Measurements from ENCODE around the gene PUSL1. TPM values are rescaled to one million over a fixed set of nuclear protein-coding genes. Genes with fewer than 3 reads are reported as not detected.
A peak's percentile ranks its signal among the peaks of the same experiment; 100 is the strongest.

The PUSL1 gene
- total and polyA plus RNA-seq, 2 of the 13 experiments (the other 11 are each of a cell fraction or from before 2014, with no cell fraction given): 8.3 to 22.2 TPM

DNA sequence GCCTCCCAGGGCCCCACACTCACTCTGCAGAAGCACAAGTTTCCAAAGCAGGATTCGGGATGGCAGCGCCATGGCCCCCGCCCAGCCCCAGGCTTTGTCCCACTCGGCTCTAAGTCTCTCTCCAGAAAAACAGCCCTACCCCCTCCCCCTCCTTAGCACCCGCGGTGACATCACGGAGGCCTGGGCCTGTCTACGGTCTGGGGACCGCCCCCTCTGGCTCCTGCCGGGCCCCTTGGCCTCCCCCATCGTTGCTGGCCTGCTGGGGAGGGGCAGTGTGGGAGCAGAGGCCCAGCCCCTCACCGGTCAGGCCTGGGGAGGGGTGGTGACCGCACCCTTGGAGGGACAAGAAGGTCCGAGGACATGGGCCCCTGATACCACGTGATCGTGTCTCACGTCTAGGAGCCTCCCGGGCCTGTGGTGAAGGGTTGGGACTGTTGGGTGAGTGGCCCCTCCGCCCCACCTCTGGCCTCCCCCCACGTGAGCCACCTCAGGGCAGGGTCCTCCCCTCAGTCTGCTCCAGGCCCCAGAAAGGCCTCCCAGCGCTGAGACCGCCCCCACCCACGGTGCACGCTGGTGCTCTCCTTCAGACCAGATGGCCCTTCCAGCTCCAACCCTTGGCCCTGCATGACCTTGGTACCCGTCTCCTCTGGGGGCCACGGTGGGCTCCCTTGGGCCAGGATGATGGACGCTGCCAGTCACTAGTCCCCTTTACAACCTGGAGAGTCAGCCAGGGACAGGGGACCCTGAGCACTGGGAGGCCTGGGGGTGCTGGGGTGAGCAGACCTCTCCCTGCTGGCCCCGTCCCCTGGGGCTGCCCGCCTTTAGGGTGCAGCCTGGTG, 50.3 kb downstream of the PUSL1 start, which contains the start of gene MXRA8 (continued):
- TF ChIP-seq ZBTB3 (CRISPR knock-in tag; IDR thresholded peaks at IDR 0.05; ENCODE audit: borderline replicate concordance, low read depth): no peak
- TF ChIP-seq, protein P1, sequence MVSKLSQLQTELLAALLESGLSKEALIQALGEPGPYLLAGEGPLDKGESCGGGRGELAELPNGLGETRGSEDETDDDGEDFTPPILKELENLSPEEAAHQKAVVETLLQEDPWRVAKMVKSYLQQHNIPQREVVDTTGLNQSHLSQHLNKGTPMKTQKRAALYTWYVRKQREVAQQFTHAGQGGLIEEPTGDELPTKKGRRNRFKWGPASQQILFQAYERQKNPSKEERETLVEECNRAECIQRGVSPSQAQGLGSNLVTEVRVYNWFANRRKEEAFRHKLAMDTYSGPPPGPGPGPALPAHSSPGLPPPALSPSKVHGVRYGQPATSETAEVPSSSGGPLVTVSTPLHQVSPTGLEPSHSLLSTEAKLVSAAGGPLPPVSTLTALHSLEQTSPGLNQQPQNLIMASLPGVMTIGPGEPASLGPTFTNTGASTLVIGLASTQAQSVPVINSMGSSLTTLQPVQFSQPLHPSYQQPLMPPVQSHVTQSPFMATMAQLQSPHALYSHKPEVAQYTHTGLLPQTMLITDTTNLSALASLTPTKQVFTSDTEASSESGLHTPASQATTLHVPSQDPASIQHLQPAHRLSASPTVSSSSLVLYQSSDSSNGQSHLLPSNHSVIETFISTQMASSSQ (IDR thresholded peaks at IDR 0.05; ENCODE audit: low read depth): no peak
- TF ChIP-seq, protein P1 (CRISPR knock-in tag; IDR thresholded peaks at IDR 0.05; ENCODE audit: borderline replicate concordance): peak; percentile 33; the same call in 1 of the 2 replicates
- no peak for TF ChIP-seq ZNF83 (CRISPR knock-in tag; IDR thresholded peaks at IDR 0.05; ENCODE audit: borderline replicate concordance)
- TF ChIP-seq, protein P2, sequence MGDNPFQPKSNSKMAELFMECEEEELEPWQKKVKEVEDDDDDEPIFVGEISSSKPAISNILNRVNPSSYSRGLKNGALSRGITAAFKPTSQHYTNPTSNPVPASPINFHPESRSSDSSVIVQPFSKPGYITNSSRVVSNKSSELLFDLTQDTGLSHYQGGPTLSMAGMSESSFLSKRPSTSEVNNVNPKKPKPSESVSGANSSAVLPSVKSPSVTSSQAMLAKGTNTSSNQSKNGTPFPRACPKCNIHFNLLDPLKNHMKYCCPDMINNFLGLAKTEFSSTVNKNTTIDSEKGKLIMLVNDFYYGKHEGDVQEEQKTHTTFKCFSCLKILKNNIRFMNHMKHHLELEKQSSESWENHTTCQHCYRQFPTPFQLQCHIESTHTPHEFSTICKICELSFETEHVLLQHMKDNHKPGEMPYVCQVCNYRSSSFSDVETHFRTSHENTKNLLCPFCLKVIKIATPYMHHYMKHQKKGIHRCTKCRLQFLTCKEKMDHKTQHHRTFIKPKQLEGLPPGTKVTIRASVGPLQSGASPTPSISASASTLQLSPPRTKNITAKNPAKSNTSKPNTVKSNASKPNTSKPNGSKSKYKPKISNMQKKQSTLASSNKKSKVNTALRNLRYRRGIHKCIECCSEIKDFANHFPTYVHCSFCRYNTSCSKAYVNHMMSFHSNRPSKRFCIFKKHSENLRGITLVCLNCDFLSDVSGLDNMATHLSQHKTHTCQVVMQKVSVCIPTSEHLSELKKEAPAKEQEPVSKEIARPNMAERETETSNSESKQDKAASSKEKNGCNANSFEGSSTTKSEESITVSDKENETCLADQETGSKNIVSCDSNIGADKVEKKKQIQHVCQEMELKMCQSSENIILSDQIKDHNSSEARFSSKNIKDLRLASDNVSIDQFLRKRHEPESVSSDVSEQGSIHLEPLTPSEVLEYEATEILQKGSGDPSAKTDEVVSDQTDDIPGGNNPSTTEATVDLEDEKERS (CRISPR knock-in tag; IDR thresholded peaks at IDR 0.05): peak; percentile 87; the same call in 1 of the 2 replicates
- no peak for TF ChIP-seq SMAD1 (CRISPR knock-in tag; IDR thresholded peaks at IDR 0.05; ENCODE audit: borderline replicate concordance, low read depth)
- TF ChIP-seq SALL1 (CRISPR knock-in tag; IDR thresholded peaks at IDR 0.05): no peak; the same call in 1 of the 2 replicates
- 0 out of 2 replicates have a peak, but pooled peaks have one; percentile 59 for TF ChIP-seq CBX5 (CRISPR knock-in tag; IDR thresholded peaks at IDR 0.05; ENCODE audit: borderline replicate concordance)
- TF ChIP-seq BORCS8-MEF2B (CRISPR knock-in tag; IDR thresholded peaks at IDR 0.05): peak; percentile 60; the same call in 1 of the 2 replicates
- no peak for TF ChIP-seq MYNN (CRISPR knock-in tag; IDR thresholded peaks at IDR 0.05; ENCODE audit: low read depth)
- TF ChIP-seq SRY (CRISPR knock-in tag; IDR thresholded peaks at IDR 0.05): 0 out of 2 replicates have a peak, but pooled peaks have one; percentile 14
- peak; percentile 57 for TF ChIP-seq HNRNPLL (IDR thresholded peaks at IDR 0.05; ENCODE audit: low read depth, low read length, poor library complexity, severe bottlenecking)
- TF ChIP-seq KLF9 (CRISPR knock-in tag; IDR thresholded peaks at IDR 0.05; ENCODE audit: low read depth): no peak
- TF ChIP-seq, protein P3, sequence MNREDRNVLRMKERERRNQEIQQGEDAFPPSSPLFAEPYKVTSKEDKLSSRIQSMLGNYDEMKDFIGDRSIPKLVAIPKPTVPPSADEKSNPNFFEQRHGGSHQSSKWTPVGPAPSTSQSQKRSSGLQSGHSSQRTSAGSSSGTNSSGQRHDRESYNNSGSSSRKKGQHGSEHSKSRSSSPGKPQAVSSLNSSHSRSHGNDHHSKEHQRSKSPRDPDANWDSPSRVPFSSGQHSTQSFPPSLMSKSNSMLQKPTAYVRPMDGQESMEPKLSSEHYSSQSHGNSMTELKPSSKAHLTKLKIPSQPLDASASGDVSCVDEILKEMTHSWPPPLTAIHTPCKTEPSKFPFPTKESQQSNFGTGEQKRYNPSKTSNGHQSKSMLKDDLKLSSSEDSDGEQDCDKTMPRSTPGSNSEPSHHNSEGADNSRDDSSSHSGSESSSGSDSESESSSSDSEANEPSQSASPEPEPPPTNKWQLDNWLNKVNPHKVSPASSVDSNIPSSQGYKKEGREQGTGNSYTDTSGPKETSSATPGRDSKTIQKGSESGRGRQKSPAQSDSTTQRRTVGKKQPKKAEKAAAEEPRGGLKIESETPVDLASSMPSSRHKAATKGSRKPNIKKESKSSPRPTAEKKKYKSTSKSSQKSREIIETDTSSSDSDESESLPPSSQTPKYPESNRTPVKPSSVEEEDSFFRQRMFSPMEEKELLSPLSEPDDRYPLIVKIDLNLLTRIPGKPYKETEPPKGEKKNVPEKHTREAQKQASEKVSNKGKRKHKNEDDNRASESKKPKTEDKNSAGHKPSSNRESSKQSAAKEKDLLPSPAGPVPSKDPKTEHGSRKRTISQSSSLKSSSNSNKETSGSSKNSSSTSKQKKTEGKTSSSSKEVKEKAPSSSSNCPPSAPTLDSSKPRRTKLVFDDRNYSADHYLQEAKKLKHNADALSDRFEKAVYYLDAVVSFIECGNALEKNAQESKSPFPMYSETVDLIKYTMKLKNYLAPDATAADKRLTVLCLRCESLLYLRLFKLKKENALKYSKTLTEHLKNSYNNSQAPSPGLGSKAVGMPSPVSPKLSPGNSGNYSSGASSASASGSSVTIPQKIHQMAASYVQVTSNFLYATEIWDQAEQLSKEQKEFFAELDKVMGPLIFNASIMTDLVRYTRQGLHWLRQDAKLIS (CRISPR knock-in tag; IDR thresholded peaks at IDR 0.05): no peak; the same call in 1 of the 2 replicates
- peak; percentile 92 for TF ChIP-seq AGO1 (IDR thresholded peaks at IDR 0.05; ENCODE audit: low read depth, low read length, poor library complexity, severe bottlenecking)
- TF ChIP-seq KLF11 (CRISPR knock-in tag; IDR thresholded peaks at IDR 0.05): no peak
- TF ChIP-seq ZFP36 (IDR thresholded peaks at IDR 0.05; ENCODE audit: borderline replicate concordance, low read depth, low read length, partially characterized antibody): no peak

All from HepG2 (cell line).